Measurements from ENCODE around the gene MPO.

MPO gene

DNA sequence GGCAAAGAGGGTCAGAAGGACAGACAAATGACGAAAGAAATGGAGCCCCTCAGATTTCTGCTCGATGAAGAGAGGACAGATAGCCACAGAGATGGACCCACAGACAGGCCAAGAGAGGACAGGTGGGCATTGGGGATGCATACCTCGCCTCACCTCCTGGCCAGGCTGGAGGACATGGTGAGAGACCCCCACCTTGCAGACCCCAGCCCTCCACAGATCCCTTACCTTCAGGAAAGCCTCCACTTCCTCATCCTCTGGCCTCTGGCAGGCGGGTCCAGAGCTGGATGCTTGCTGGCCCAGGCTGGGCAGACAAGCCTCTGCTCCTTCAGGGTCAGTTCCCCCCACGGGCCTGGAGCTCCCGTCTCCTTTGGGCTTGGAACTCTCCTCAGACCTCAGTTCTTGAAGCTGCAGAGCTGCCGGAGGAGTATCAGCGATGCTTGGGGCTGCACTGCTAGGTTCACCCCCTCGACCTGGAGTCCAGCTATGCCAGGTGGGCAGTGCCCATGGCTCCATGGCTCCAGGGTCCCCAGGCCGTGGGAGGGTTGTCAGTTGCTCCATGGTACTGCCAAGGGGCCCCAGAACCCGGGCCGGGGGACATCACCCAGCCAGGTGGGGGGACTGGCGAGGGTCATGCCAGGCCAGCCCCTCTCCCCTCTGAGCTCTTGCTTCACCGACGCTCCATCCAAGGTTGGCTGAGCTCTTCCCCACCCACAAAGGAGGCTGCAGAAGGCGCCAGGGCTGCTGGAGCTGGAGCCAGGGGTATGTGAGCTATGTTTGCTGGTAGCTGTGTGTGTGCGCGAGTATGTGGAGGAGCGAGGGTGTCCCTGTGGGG lies 46.8 kb upstream of the MPO start:
- no peak for TF ChIP-seq PPARA (CRISPR knock-in tag; IDR thresholded peaks at IDR 0.05; ENCODE audit: borderline replicate concordance)
- no peak for ATAC-seq

DNA sequence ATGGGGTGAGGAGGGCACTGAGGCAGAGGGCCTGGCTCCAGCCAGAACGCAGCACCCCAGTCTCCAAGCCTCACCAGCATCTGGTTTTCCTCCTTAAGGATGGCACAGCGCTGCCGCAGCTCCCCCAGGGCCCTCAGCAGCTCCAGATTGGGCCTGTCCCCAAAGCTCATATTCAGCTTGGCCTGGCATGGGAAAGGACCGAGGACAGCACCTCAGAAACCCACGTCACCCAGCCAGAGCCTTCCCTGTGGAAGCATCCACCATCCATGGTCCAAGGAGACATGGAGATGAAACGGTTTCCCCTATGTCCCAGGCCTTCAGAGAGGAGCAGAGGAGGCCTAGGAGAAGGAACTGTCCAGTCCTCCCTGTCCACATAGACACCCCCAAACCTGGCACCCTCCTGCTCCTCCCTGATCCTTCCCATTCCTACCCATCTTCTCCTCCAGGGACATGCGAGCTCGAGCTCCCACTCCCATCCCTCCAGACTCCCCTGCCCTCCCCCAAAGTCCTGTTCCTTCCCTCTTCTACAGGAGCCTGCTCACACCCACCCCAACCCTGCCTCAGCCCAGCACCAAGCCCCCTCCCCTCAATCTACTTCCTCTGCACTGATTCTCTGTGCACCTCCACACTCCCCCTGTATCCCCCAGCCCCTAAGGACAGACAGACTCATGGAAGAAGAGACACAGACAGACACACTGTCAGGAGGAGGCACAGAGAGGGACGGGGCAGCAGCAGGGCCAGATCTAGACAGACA lies 46.1 kb upstream of the MPO start:
- TF ChIP-seq, protein P1, sequence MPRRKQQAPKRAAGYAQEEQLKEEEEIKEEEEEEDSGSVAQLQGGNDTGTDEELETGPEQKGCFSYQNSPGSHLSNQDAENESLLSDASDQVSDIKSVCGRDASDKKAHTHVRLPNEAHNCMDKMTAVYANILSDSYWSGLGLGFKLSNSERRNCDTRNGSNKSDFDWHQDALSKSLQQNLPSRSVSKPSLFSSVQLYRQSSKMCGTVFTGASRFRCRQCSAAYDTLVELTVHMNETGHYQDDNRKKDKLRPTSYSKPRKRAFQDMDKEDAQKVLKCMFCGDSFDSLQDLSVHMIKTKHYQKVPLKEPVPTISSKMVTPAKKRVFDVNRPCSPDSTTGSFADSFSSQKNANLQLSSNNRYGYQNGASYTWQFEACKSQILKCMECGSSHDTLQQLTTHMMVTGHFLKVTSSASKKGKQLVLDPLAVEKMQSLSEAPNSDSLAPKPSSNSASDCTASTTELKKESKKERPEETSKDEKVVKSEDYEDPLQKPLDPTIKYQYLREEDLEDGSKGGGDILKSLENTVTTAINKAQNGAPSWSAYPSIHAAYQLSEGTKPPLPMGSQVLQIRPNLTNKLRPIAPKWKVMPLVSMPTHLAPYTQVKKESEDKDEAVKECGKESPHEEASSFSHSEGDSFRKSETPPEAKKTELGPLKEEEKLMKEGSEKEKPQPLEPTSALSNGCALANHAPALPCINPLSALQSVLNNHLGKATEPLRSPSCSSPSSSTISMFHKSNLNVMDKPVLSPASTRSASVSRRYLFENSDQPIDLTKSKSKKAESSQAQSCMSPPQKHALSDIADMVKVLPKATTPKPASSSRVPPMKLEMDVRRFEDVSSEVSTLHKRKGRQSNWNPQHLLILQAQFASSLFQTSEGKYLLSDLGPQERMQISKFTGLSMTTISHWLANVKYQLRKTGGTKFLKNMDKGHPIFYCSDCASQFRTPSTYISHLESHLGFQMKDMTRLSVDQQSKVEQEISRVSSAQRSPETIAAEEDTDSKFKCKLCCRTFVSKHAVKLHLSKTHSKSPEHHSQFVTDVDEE (CRISPR knock-in tag; IDR thresholded peaks at IDR 0.05) = no peak
- TF ChIP-seq, protein P2, sequence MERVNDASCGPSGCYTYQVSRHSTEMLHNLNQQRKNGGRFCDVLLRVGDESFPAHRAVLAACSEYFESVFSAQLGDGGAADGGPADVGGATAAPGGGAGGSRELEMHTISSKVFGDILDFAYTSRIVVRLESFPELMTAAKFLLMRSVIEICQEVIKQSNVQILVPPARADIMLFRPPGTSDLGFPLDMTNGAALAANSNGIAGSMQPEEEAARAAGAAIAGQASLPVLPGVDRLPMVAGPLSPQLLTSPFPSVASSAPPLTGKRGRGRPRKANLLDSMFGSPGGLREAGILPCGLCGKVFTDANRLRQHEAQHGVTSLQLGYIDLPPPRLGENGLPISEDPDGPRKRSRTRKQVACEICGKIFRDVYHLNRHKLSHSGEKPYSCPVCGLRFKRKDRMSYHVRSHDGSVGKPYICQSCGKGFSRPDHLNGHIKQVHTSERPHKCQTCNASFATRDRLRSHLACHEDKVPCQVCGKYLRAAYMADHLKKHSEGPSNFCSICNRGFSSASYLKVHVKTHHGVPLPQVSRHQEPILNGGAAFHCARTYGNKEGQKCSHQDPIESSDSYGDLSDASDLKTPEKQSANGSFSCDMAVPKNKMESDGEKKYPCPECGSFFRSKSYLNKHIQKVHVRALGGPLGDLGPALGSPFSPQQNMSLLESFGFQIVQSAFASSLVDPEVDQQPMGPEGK (CRISPR knock-in tag; IDR thresholded peaks at IDR 0.05; ENCODE audit: borderline replicate concordance) = no peak
- TF ChIP-seq, protein P3, sequence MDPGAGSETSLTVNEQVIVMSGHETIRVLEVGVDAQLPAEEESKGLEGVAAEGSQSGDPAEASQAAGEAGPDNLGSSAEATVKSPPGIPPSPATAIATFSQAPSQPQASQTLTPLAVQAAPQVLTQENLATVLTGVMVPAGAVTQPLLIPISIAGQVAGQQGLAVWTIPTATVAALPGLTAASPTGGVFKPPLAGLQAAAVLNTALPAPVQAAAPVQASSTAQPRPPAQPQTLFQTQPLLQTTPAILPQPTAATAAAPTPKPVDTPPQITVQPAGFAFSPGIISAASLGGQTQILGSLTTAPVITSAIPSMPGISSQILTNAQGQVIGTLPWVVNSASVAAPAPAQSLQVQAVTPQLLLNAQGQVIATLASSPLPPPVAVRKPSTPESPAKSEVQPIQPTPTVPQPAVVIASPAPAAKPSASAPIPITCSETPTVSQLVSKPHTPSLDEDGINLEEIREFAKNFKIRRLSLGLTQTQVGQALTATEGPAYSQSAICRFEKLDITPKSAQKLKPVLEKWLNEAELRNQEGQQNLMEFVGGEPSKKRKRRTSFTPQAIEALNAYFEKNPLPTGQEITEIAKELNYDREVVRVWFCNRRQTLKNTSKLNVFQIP (CRISPR knock-in tag; IDR thresholded peaks at IDR 0.05; ENCODE audit: borderline replicate concordance, low read depth) = no peak
- TF ChIP-seq ZFP3 (CRISPR knock-in tag; IDR thresholded peaks at IDR 0.05) (no peak), CSDC2 (CRISPR knock-in tag; IDR thresholded peaks at IDR 0.05) (no peak), ESRRG (CRISPR knock-in tag; IDR thresholded peaks at IDR 0.05) (no peak), ARNTL (CRISPR knock-in tag; IDR thresholded peaks at IDR 0.05; ENCODE audit: borderline replicate concordance, low read depth) (no peak), SNAI2 (CRISPR knock-in tag; IDR thresholded peaks at IDR 0.05) (no peak), ZFP30 (CRISPR knock-in tag; IDR thresholded peaks at IDR 0.05) (no peak), OSR1 (CRISPR knock-in tag; IDR thresholded peaks at IDR 0.05) (no peak)
- TF ChIP-seq, protein P4, sequence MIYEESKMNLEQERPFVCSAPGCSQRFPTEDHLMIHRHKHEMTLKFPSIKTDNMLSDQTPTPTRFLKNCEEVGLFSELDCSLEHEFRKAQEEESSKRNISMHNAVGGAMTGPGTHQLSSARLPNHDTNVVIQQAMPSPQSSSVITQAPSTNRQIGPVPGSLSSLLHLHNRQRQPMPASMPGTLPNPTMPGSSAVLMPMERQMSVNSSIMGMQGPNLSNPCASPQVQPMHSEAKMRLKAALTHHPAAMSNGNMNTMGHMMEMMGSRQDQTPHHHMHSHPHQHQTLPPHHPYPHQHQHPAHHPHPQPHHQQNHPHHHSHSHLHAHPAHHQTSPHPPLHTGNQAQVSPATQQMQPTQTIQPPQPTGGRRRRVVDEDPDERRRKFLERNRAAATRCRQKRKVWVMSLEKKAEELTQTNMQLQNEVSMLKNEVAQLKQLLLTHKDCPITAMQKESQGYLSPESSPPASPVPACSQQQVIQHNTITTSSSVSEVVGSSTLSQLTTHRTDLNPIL (CRISPR knock-in tag; IDR thresholded peaks at IDR 0.05; ENCODE audit: low read depth) = no peak
- TF ChIP-seq, protein P5, sequence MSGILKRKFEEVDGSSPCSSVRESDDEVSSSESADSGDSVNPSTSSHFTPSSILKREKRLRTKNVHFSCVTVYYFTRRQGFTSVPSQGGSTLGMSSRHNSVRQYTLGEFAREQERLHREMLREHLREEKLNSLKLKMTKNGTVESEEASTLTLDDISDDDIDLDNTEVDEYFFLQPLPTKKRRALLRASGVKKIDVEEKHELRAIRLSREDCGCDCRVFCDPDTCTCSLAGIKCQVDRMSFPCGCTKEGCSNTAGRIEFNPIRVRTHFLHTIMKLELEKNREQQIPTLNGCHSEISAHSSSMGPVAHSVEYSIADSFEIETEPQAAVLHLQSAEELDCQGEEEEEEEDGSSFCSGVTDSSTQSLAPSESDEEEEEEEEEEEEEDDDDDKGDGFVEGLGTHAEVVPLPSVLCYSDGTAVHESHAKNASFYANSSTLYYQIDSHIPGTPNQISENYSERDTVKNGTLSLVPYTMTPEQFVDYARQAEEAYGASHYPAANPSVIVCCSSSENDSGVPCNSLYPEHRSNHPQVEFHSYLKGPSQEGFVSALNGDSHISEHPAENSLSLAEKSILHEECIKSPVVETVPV (CRISPR knock-in tag; IDR thresholded peaks at IDR 0.05) = no peak
- no peak for ATAC-seq

DNA sequence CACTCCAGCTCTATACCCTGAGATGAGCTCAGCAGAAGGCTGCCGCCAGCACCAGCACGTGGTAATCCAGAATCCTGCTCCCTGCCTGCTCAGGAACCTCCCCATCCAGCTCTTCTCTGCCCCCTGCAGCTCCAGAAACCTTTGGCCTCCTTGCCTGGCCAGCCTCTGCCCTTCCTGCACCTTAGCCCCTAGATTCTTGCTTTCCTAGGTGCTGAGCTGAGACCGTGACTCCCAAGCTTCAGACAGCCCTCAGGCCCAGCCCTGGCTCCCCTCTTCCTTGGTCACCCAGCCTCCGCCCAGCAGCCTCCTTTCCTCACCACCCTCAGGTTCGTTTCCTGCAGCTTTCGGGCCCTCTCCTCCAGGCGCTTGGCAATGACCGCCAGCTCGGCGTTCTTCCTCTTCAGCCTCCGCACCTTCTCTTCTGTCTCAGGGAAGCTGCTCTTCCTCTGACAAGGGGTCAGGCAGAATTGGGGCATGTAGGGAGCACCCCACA lies 45.3 kb upstream of the MPO start:
- TF ChIP-seq ZNF8 (CRISPR knock-in tag; IDR thresholded peaks at IDR 0.05) = no peak
- TF ChIP-seq, protein P1 (CRISPR knock-in tag; IDR thresholded peaks at IDR 0.05) = no peak
- no peak for ATAC-seq

All from SK-N-SH treated with all-trans-retinoic acid at 6 μM for 48 hours (cell line).